HepG2 (cell line): Measurements from ENCODE around the gene TLCD3B. TPM values are rescaled to one million over a fixed set of nuclear protein-coding genes. Genes with fewer than 3 reads are reported as not detected.

ENCODE experiments used
- CAMTA2 ChIP-seq: sonication (generic); formaldehyde crosslinking; IDR thresholded peaks from 2 replicates; pipeline ENCODE4 v1.4.0; 2020; ENCODE audit warnings: mild to moderate bottlenecking, missing genetic modification reagents, borderline replicate concordance
- HNRNPLL ChIP-seq: fragments of 200-400 bp; formaldehyde crosslinking; IDR thresholded peaks from 2 replicates; pipeline ENCODE4 v1.6.1; 2017; ENCODE audit warnings: mild to moderate bottlenecking, low read depth, low read length; ENCODE audit not compliant: poor library complexity, severe bottlenecking
- KDM6A ChIP-seq: IDR thresholded peaks from 2 replicates; pipeline ENCODE4 v1.6.1; 2016; ENCODE audit warnings: low read depth
- RERE ChIP-seq: IDR thresholded peaks from 2 replicates; pipeline ENCODE4 v1.6.1; 2016; ENCODE audit warnings: low read depth, missing genetic modification reagents, missing compliant biosample characterization
- ZNF331 ChIP-seq: sonication (generic); formaldehyde crosslinking; IDR thresholded peaks from 2 replicates; pipeline ENCODE4 v1.4.0; 2020; ENCODE audit warnings: missing genetic modification reagents
- polyA plus RNA-seq, 8 experiments: library from polyadenylated mRNA; depleted of rRNA in 3 of 8; stranded (reverse) in 7 of 8; unstranded in 1 of 8; fragments of >200 nt; fragmentation: Illumina TruSeq in 4 of 8; extraction: Trizol in 4 of 8; gene quantifications; 2 replicates each; pipeline versions ENCODE4 v1.2.1 to v1.2.3, GENCODE V29; 2011 to 2016; ENCODE audit warnings: low read depth in 4 of 8, missing spikeins in 1 of 8, mixed read lengths in 1 of 8; ENCODE audit not compliant: insufficient read depth in 1 of 8
- total RNA-seq, 5 experiments: library from RNA; depleted of rRNA; stranded (reverse); fragments of >200 nt; fragmentation: Illumina TruSeq; extraction: Trizol; gene quantifications; 2 replicates each; pipeline ENCODE4 v1.2.3, GENCODE V29; 2016; ENCODE audit warnings: low read depth in 1 of 5
- TF ChIP-seq, protein P1 (sequence below): fragments of 450-650 bp; IDR thresholded peaks from 2 replicates; pipeline ENCODE4 v1.6.1; 2017; ENCODE audit warnings: mild to moderate bottlenecking

Gene TLCD3B
- total and polyA plus RNA-seq, 2 of the 13 experiments (the other 11 are each of a cell fraction or from before 2014, with no cell fraction given): not detected

DNA sequence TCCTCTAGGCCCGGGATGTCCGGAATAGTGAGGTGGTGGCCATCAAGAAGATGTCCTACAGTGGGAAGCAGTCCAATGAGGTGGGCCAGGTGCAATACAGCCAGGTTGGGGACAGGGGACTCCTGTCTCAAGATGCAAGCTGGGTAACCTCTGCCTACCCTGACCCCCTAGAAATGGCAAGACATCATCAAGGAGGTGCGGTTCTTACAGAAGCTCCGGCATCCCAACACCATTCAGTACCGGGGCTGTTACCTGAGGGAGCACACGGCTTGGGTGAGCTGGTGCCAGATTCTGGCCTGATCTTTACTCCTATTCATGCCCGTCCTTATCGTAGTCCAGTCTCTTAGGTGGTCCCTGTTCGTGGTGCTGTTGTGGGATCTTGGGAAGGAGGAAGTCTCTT, 53.0 kb downstream of the TLCD3B start (continued):
- TF ChIP-seq, protein P1, sequence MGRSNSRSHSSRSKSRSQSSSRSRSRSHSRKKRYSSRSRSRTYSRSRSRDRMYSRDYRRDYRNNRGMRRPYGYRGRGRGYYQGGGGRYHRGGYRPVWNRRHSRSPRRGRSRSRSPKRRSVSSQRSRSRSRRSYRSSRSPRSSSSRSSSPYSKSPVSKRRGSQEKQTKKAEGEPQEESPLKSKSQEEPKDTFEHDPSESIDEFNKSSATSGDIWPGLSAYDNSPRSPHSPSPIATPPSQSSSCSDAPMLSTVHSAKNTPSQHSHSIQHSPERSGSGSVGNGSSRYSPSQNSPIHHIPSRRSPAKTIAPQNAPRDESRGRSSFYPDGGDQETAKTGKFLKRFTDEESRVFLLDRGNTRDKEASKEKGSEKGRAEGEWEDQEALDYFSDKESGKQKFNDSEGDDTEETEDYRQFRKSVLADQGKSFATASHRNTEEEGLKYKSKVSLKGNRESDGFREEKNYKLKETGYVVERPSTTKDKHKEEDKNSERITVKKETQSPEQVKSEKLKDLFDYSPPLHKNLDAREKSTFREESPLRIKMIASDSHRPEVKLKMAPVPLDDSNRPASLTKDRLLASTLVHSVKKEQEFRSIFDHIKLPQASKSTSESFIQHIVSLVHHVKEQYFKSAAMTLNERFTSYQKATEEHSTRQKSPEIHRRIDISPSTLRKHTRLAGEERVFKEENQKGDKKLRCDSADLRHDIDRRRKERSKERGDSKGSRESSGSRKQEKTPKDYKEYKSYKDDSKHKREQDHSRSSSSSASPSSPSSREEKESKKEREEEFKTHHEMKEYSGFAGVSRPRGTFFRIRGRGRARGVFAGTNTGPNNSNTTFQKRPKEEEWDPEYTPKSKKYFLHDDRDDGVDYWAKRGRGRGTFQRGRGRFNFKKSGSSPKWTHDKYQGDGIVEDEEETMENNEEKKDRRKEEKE: no peak
- TF ChIP-seq RERE (no peak), ZNF331 (CRISPR knock-in tag) (no peak), HNRNPLL (no peak), CAMTA2 (CRISPR knock-in tag) (no peak), KDM6A (no peak)
